ENCODE measurements around the gene UBE2J2. TPM values are rescaled to one million over a fixed set of nuclear protein-coding genes. Genes with fewer than 3 reads are reported as not detected.
"Not testable (repeated sequence)": the region's sequence is repeated elsewhere in the genome, so short reads cannot be mapped to it uniquely, and the experiment has no call there.

UBE2J2 gene
- total and polyA plus RNA-seq, 2 of the 4 experiments (the other 2 are of a cell fraction), result 20.6 to 67.5 TPM

DNA sequence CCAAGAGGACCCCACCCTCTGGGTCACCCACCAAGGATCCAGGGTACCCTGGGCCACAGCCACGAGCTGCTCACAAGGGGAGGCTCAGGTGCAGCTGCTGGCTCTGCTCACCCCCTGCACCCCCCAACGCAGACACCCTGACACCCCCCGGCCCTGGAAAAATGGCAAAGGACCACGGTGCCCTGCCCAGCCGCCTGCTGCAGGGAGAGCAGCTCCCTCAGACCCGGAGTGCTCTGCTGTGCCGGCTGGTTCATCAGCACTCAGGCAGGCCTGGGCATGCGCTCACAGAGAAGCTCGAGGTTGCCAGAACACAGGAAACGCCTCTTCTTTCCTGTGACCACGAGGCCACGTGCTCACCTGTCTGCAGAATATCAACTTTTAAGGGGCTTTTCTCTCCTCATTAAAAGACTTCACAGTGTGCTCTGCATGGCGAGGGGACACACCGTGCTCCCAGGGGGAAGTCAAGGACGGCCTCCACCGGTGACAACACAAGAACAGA lies 22.8 kb downstream of the UBE2J2 start (continued):
- TF ChIP-seq MAZ (IDR thresholded peaks at IDR 0.05; ENCODE audit: borderline replicate concordance, low read depth, low read length), result no peak

- H2BK20ac ChIP-seq (ENCODE audit: low read depth, low read length); DNase-seq; H3K9me3 ChIP-seq (ENCODE audit: control insufficient read depth, insufficient read depth, low read length); H4K8ac ChIP-seq (ENCODE audit: low read depth in 2 of 2, low read length in 2 of 2); H2AFZ ChIP-seq (replicated peaks; ENCODE audit: low read length, poor library complexity); CTCF ChIA-PET; H3K9ac ChIP-seq (ENCODE audit: low read depth, low read length); H3K9me1 ChIP-seq (ENCODE audit: insufficient read depth, low read length); H4K91ac ChIP-seq (ENCODE audit: insufficient read depth, low read depth, low read length); BruUV-seq (replicated peaks); H3K18ac ChIP-seq (ENCODE audit: low read depth, low read length); H3K27ac ChIP-seq (ENCODE audit: insufficient read depth, low read length); H2AK9ac ChIP-seq (replicated peaks; ENCODE audit: low read depth, low read length, poor library complexity); POLR2A ChIA-PET (ENCODE audit: unreplicated experiment); H3K4ac ChIP-seq (ENCODE audit: low read depth, low read length); H4K5ac ChIP-seq (ENCODE audit: low read depth, low read length); H2BK15ac ChIP-seq (ENCODE audit: low read depth, low read length); intact Hi-C loops (cut with micrococcal nuclease); H3K4me2 ChIP-seq (ENCODE audit: low read depth, low read length); H3K27me3 ChIP-seq (ENCODE audit: control insufficient read depth, insufficient read depth, low read length); ATAC-seq (ENCODE audit: low read depth); H3K23ac ChIP-seq (ENCODE audit: low read depth, low read length); H2BK120ac ChIP-seq (ENCODE audit: low read depth, low read length); H3K4me3 ChIP-seq (ENCODE audit: insufficient read depth, low read depth, low read length); H3K56ac ChIP-seq (ENCODE audit: extremely low read depth, insufficient read depth, low read length); H2BK5ac ChIP-seq (ENCODE audit: low read depth, low read length, poor library complexity, severe bottlenecking); H3K14ac ChIP-seq (replicated peaks; ENCODE audit: low read depth, low read length); dilution Hi-C loops (cut with HindIII; ENCODE audit: low sequenced_read_pairs, unreplicated experiment); H3K79me1 ChIP-seq (ENCODE audit: low read depth in 1 of 2, low read length in 2 of 2); in situ Hi-C loops (cut with MboI; ENCODE audit: low sequenced_read_pairs); H4K20me1 ChIP-seq (ENCODE audit: insufficient read depth, low read length): not testable (repeated sequence)
- 0 out of 2 replicates have a peak overlapping the region, but pooled peaks have one; percentile 3 for H2AK5ac ChIP-seq (ENCODE audit: low read depth, low read length)
- peaks cover 13% of the 10 kb centered on the region for H3K4me1 ChIP-seq (ENCODE audit: control insufficient read depth, insufficient read depth, low read length)
- WGBS, 2 experiments (ENCODE audit: extremely low coverage in 2 of 2, insufficient read length in 1 of 2), result 100% methylated on average over 1 of the region's 21 CpGs; no CpG with 5 or more reads in 1 of the 2 experiments
- H3K36me3 ChIP-seq (ENCODE audit: control insufficient read depth, insufficient read depth, low read length), result peaks cover 18% of the 10 kb centered on the region
Measured at GRCh38 chr1:1248009-1248913, 25.4 kb downstream of the UBE2J2 start.

All from IMR-90 (cell line).